Glomerular visceral epithelial cell (primary cell): ENCODE data around the gene SLC9A9.

ENCODE experiments used
- DNase-seq: peaks from one replicate; pipeline ENCODE4 v3.0.0-alpha.2; 2016; ENCODE audit errors: extremely low spot score

Gene SLC9A9

DNA sequence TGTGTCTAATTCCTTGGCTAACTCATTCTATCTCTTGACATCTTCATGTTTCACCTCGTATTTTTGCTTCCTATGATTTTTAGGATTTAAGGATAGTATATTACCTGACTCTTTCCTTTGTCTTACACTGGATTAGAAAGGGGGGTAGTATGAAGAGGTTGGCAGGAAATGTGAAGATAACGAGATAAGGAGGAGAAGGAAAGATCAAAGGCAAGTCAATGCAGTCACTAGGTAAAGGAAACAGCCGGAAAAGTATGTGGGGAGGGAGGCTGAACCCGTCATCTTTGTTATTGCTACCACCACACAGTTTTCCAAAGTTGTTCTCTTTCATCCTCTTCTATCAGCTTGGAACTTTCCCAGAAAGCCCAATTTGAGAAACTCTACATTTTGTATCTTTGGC lies 90.6 kb downstream of the SLC9A9 start:
- DNase-seq = no peak

DNA sequence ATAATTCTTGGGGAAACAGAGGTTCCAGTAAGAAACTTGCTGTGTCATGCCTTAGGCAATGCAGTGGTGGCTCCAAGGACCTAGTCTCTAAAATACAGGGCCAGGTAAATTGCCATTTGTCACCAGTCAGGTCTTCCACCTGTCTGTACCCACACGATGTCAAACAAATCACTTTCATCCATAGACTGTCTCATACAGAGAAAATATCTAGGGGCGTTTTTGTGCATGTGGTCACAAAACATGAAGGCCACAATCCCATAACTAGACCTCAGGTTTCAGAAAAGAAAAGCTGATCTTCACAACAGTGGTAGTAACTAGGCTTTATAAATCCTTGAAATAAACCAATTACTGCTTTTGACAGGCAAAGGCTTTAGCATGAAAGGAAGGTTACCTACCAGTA lies 92.3 kb downstream of the SLC9A9 start:
- DNase-seq = no peak

DNA sequence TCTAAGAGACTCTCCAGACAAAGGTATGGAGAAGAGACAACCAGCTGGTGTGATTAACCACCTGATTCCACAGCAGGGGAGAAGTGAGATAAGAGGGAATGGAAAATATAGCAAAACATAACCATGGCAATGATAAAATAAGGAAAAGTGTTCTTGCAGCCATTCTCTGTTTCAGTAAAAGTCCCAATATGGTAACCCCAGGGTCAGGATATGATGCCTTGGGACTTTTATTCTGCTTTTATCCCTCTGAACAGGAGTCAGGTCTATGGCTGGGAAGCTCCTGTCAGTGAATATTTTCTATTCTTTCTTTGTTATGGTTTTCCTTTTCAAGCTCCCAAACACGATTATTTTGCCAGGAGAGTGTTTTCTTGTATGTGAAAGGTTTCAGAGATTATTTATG lies 94.2 kb downstream of the SLC9A9 start:
- DNase-seq = no peak

GRCh38 chr3:143753456-143753855 lies 94.8 kb downstream of the SLC9A9 start:
- DNase-seq = no peak

DNA sequence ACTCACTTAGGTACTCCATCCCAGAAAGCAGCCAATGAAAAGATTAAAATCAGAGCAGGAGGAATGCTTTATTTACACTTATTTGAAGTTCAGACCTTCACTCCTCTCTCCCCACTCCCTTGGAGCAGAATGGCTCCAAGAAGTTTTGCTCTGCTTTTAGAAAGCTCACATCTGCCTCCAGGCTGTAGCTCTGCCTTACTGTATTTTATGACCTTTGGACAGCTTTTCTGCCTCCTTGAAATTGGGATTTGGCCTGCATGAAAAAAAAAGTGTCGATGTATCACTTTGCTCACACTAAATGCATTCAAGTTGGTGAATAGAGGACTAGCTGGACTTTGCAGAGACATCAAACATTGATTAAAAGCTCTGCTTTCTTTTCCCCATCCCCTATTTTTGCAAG lies 95.3 kb downstream of the SLC9A9 start:
- no peak for DNase-seq

GRCh38 chr3:143751643-143752178 lies 96.6 kb downstream of the SLC9A9 start:
- DNase-seq = no peak

GRCh38 chr3:143750841-143751240 lies 97.4 kb downstream of the SLC9A9 start:
- DNase-seq = no peak

- no peak for DNase-seq
Measured at GRCh38 chr3:143749926-143750325, 98.3 kb downstream of the SLC9A9 start.

- no peak for DNase-seq
Measured at GRCh38 chr3:143737065-143737464, 111.2 kb downstream of the SLC9A9 start.

- no peak for DNase-seq
Measured at GRCh38 chr3:143736205-143736997, 111.9 kb downstream of the SLC9A9 start.

DNA sequence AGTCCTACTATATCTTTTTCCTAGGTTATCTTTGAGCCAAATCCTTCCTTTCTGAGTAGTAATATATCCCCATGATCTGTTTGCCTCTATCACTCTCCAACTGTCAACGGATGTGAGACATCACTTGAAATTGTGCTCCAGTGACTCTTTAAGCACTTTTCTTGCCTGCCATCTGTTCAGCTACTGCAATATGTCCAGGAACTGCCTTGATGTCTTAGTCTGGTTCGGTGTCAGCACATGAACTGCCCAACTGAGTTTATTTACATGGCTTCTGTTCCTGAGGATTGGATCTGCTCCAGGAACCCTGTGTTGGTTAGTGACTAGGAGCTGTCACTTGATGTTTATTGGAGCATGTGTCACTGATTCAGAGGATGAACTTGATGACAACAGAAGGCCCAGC lies 116.5 kb downstream of the SLC9A9 start:
- no peak for DNase-seq

- no peak for DNase-seq
Measured at GRCh38 chr3:143731320-143731719, 116.9 kb downstream of the SLC9A9 start.

- DNase-seq = no peak
Measured at GRCh38 chr3:143727391-143727790, 120.9 kb downstream of the SLC9A9 start.

DNA sequence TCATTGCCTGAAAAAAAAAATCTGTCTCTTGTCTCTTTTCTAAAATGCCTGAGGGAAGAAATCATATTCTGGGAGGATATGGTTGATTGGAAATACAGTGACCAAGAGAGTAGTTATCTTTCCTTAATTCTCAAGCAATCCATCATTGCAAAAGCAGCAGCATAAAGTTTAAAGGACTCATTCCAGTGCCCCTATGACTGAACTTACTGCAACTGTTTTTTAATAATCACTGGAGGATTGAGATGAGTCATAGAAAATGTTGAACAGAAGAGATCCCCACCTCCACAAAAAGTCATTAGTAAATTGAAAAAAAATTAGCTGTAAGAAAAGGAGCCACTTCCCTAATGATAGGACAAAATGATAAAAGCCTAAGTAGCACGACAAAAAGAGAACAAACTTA lies 121.5 kb downstream of the SLC9A9 start:
- no peak for DNase-seq

DNA sequence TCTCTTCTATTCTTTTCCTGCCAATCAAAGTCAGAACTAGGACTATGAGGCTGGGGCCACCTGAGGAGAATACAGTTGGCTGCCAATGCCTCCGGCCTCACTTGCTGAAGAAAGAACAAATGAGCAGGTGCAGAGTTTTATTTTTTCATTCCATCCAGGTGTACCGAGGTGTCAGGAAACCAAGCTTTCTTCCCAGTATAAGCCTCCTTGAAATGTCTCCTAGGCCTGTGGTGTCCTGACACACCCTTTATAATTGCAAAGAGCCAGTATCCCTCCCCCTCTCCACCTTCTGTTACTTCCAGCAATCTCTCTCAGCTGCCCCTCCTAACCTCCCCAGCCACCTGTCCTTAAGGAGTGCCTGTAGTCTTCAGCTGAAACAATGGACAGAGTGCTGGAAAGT lies 127.9 kb downstream of the SLC9A9 start:
- no peak for DNase-seq

- DNase-seq = no peak
Measured at GRCh38 chr3:143718463-143718862, 129.8 kb downstream of the SLC9A9 start.

DNA sequence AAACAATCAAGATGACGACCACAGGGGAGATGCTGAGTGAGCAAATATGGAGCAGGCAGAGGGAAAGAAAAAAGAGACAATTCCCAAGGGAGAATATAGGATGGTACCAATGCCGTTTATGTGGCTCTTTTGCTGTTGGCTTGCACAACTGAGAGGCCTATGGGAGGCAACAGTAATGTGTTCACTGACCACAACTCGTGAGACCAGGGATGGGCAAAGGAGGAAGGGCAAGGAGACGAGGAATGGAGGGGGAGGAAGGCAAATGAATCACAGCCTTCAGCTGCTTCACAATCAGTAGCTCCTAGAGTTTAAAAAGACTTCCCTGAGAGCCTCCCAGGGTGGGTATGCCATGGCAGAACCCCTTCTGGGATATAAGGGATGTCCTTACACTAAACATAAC lies 131.5 kb downstream of the SLC9A9 start:
- no peak for DNase-seq

DNA sequence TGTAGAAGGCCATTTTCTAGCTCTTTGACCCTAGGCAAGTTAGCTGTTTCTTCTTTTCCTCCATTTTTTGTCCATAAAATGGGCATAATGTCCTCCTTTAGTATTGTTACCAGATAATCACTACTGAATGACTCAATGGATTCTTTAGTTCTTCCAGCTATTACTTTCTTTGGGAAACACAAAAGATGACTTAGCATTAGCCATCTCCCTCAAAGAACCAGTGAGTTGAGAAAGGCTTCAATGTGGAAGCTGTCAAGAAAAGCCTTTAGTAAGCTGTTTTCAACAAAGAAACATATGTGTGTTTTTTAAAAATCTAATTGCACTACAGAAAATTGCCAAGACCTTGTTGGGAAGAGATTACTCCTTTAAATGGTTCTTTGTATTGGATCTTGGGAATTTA lies 135.7 kb downstream of the SLC9A9 start:
- DNase-seq = no peak

DNA sequence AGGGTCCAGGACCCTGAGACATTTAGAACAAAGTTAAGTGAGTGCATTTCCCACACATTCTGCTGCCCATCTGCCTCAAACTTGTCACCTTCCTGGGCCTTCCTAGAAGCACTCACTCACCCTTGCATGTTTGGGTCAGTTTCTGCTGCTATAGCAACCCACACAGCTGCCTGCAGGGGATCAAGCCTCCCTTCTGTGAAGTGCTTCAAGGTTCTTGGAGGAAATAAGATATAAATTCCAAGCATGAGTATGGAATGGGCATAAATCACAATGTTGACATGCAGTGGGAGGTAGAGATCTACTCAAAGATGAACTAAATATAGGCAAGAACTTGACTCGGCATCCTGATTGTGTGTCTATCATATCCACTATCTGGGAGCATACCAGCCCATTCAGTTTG lies 140.4 kb downstream of the SLC9A9 start:
- peak; percentile 6 for DNase-seq

DNA sequence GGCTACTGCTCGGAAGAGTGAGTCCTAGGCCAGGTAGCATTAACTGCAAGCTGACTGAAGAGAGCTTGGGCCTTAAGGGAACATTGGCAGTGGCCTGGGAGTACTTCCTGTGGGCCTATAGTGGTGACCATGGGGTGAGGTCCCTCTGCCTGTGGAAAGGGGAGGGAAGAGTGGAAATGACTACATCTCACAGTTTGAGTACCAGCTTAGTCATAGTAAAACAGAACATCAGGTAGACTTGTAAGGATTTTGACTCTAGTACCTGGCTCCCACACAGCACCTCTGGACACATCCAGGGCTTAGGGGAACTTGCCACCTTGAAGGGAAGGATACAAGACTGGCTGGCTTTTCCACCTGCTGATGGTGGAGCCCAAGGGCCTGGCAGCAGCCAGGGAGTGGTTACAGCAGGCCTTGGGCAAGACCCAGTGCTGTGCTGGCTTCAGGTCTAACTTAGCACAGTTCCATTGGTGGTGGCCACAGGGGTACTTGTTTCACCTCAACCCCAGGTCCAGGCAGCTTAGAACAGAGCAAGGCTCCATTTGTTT lies 147.8 kb downstream of the SLC9A9 start:
- no peak for DNase-seq

DNA sequence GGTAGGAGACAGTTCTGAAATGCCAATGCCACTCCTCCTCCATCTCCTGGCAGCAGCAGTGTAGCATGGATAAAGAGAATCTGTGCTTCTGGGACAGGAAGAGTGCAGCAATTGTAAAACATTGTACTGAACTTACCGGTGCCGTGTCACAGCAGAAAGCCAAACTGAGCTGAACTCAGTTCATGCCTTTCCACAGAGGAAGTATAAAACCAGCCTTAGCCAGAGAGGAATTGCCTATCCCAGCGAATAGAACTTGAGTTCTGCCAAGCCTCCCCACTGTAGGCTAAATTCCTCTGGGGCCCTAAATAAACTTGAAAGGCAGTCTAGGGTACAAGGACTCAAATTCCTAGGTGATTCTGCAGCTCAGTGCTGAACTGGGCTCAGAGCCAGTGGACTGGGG lies 148.8 kb downstream of the SLC9A9 start:
- no peak for DNase-seq

DNA sequence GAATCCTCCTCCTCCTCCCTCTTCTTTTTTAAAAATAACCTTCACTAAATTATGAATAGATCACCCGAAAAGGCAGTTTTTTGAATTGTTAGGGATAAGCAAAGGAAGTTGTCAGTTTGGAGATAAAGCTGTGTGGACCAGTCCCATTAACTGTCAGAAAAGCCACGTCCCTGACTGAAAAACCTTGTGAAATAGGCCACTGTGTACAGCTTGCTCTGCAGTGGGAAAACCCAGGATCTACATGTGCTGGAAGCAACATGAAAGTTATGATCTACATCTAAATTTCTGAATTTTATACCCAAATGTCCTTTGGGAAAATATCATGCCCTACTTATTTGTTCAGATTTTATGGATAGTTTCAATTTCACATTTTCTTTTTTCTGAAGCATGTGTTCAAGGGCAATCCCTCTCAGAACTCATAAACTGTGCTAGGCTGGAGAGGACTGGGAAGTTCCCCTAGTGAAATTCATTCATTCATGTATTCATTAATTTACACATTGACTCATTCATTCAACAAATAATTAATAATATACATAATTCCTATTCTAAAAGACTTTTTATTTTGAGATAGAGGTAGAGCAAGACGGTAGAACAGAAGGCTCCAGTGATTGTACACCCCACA lies 149.5 kb downstream of the SLC9A9 start:
- DNase-seq = no peak

DNA sequence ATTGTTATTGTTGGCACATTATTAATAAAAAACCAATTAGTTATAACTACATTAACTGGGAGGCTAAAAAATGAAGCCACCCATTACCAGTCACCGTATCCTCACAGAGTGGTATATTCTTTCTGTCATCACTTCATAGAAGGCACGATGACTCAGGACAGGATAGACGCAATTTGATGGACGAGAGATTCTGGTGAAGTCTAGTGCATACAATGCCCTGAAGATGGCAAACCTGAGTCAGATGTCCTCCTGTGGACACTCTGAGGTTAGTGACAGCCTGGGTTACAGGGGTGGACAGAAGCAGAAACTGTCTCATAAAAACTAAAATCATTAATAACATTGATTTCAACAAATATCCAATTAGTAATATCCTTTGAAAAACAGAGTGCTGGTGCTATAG lies 150.3 kb downstream of the SLC9A9 start:
- no peak for DNase-seq
